A673 (cell line): ENCODE data around the gene PRKG1. TPM values are rescaled to one million over a fixed set of nuclear protein-coding genes. Genes with fewer than 3 reads are reported as not detected.

Experiments used
- BruUV-seq: library from RNA; stranded (reverse); fragments of 400-500 nt; replicated peaks from 2 replicates; lab custom pipeline; 2021; lab: Mats Ljungman, UMichigan
- CTCF ChIA-PET: fragments of 300-600 bp; sonication (Branson Sonifier 250); formaldehyde crosslinking; loops from one replicate; lab custom pipeline; 2022; ENCODE audit warnings: antibody characterized with exemption; lab: Charles Lee
- POLR2A ChIA-PET: fragments of 300-600 bp; sonication (Branson Sonifier 250); formaldehyde crosslinking; loops from one replicate; lab custom pipeline; 2022; ENCODE audit warnings: antibody characterized with exemption; ENCODE audit not compliant: low non-redundant PET; lab: Charles Lee
- DNase-seq: peaks from one replicate; pipeline ENCODE4 v3.0.0-alpha.2; 2015; ENCODE audit warnings: low spot score
- H3K27ac ChIP-seq: fragments of 200-600 bp; sonication (generic); 2 replicates; pipeline ENCODE4 v1.5.1; 2016; ENCODE audit warnings: mixed run types, low read depth, mild to moderate bottlenecking, mixed read lengths, antibody characterized with exemption, low read length; ENCODE audit not compliant: poor library complexity, severe bottlenecking
- H3K27me3 ChIP-seq: fragments of 200-600 bp; sonication (generic); replicated peaks from 2 replicates; pipeline ENCODE4 v1.6.1; 2017; ENCODE audit warnings: mixed run types, low read depth, mild to moderate bottlenecking, mixed read lengths, antibody characterized with exemption, low read length; ENCODE audit not compliant: insufficient read depth, poor library complexity
- H3K36me3 ChIP-seq: fragments of 200-600 bp; sonication (generic); 2 replicates; pipeline ENCODE4 v1.6.1; 2016; ENCODE audit warnings: mixed run types, mild to moderate bottlenecking, mixed read lengths, antibody characterized with exemption, low read length; ENCODE audit not compliant: insufficient read depth, poor library complexity, severe bottlenecking
- H3K4me1 ChIP-seq: fragments of 200-600 bp; sonication (generic); 2 replicates; pipeline ENCODE4 v1.6.1; 2017; ENCODE audit warnings: mixed run types, mild to moderate bottlenecking, mixed read lengths, antibody characterized with exemption, low read length; ENCODE audit not compliant: insufficient read depth, poor library complexity, severe bottlenecking
- H3K4me3 ChIP-seq: fragments of 200-600 bp; sonication (generic); 2 replicates; pipeline ENCODE4 v1.5.1; 2016; ENCODE audit warnings: low read depth, mixed run types, mild to moderate bottlenecking, mixed read lengths, low read length; ENCODE audit not compliant: poor library complexity, severe bottlenecking
- H3K9me3 ChIP-seq: fragments of 200-600 bp; sonication (generic); 2 replicates; pipeline ENCODE4 v1.6.1; 2016; ENCODE audit warnings: mixed run types, low read depth, mild to moderate bottlenecking, mixed read lengths, antibody characterized with exemption, low read length; ENCODE audit not compliant: poor library complexity, severe bottlenecking
- CTCF ChIP-seq: fragments of 300-800, 200-600 bp; sonication (generic); conservative IDR thresholded peaks from 2 replicates; pipeline ENCODE4 v1.5.1; 2017; ENCODE audit warnings: low read depth, mild to moderate bottlenecking, antibody characterized with exemption, low read length, moderate library complexity, mixed read lengths
- EZH2 ChIP-seq: fragments of 200-600 bp; sonication (generic); IDR thresholded peaks from 2 replicates; pipeline ENCODE4 v1.6.1; 2017; ENCODE audit warnings: borderline replicate concordance, low read depth, mild to moderate bottlenecking, mixed read lengths, antibody characterized with exemption, low read length; ENCODE audit not compliant: poor library complexity, severe bottlenecking
- intact Hi-C: fragments of 100-400 bp; cut with micrococcal nuclease; formaldehyde crosslinking; loops from one replicate; pipeline ENCODE4 v1.10.0; 2022; ENCODE audit not compliant: unreplicated experiment
- total RNA-seq: library from RNA; stranded (reverse); gene quantifications from 2 replicates; pipeline ENCODE4 v1.2.3, GENCODE V29; 2021

Gene PRKG1
- total RNA-seq, 1 experiment from 2014 or later = 0.58 TPM

GRCh38 chr10:52050429-52051047, 976.3 kb downstream of the PRKG1 start:
- TF ChIP-seq CTCF (no peak), EZH2 (no peak)
- no peaks in the 10 kb centered on the region for H3K9me3 ChIP-seq
- BruUV-seq = no TSS peak
- ChIA-PET POLR2A (no interaction called here), CTCF (no interaction called here)
- no peak for DNase-seq
- intact Hi-C loops = no loop called here
- no peaks in the 10 kb centered on the region for H3K4me1 ChIP-seq
- no peaks in the 10 kb centered on the region for H3K36me3 ChIP-seq
- H3K27ac ChIP-seq = no peak overlapping the region
- no peaks in the 10 kb centered on the region for H3K27me3 ChIP-seq
- H3K4me3 ChIP-seq = no peak overlapping the region

DNA sequence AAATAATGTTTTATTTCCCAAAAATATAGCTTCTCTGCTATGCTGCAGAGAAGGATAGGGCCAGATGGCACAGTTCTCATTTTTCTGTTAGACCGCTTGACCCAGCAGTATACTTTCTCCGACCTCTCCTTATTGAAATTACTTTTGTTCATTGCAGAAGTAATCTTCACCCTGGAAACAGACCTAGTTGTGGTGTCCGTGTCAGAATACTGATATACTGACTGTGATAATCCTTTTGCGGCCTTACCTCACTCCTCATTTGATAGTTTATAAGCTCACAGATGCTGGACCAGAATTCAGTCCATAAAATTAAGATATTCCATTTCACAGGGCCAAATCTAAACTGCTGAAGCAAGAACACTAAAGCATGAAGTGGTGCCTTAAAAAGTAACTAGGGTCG, 979.2 kb downstream of the PRKG1 start:
- ChIA-PET POLR2A (no interaction called here), CTCF (no interaction called here)
- no TSS peak for BruUV-seq
- no peaks in the 10 kb centered on the region for H3K27me3 ChIP-seq
- intact Hi-C loops = no loop called here
- DNase-seq = no peak
- H3K27ac ChIP-seq = no peak overlapping the region
- H3K4me3 ChIP-seq = no peak overlapping the region
- no peaks in the 10 kb centered on the region for H3K4me1 ChIP-seq
- TF ChIP-seq EZH2 = no peak
- no peaks in the 10 kb centered on the region for H3K9me3 ChIP-seq
- H3K36me3 ChIP-seq = no peaks in the 10 kb centered on the region

DNA sequence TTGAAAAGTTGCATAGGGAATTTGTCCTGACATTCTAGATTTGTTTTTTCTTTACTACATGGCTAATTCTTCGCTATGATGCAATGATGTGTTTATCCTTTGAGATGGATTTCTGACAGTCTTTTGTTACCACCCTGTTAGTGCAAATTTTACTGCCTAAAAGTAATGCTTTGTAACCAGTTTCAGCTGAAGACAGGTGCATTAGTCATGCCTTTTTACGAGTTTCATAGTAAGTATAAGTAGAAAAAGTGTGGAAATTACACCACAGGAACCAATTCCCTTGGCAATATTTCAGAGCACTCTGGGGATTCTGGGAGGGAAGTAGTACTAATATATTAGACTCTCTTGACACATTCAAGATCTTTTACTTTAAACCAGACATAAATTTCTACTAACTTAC, 982.0 kb downstream of the PRKG1 start:
- H3K4me1 ChIP-seq = no peaks in the 10 kb centered on the region
- no peak overlapping the region for H3K27ac ChIP-seq
- H3K9me3 ChIP-seq = no peaks in the 10 kb centered on the region
- H3K27me3 ChIP-seq = no peaks in the 10 kb centered on the region
- intact Hi-C loops = no loop called here
- no TSS peak for BruUV-seq
- peak; percentile 21 for DNase-seq
- no peak for TF ChIP-seq EZH2
- TF ChIP-seq CTCF = no peak
- ChIA-PET CTCF (no interaction called here), POLR2A (no interaction called here)
- H3K36me3 ChIP-seq = no peaks in the 10 kb centered on the region
- no peak overlapping the region for H3K4me3 ChIP-seq

DNA sequence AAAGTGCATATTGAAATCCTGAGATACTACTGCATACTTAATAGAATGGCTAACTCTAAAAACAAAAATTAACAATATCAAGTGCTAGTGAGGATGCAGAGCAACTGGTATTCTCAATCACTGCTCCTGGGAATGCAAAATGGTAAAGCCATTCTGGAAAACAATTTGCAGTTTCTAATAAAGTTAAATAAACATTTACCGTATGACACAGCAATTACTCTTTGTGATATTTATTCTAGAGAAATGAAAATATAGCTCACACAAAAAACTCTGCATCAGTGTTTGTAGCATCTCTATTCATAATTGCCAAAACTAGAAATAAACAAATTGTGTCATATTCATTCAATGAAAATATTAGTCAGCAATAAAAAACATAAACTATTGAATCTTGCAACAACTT, 984.8 kb downstream of the PRKG1 start:
- Histone ChIP-seq H3K27me3 (no peaks in the 10 kb centered on the region), H3K4me3 (no peak overlapping the region), H3K9me3 (no peaks in the 10 kb centered on the region), H3K27ac (no peak overlapping the region), H3K4me1 (no peaks in the 10 kb centered on the region), H3K36me3 (no peaks in the 10 kb centered on the region)
- no TSS peak for BruUV-seq
- ChIA-PET POLR2A (no interaction called here), CTCF (no interaction called here)
- TF ChIP-seq EZH2 (no peak), CTCF (no peak)
- no peak for DNase-seq
- intact Hi-C loops = no loop called here
